Stimulated activated CD8-positive, alpha-beta memory T cell treated with anti-CD3 and anti-CD28 coated beads, Interleukin-12 subunit alpha, Interleukin-12 subunit beta, amount 100 ng/mL, for 1 hour (primary cell): ENCODE data around the gene MECR.

Experiments
- DNase-seq: peaks from one replicate; pipeline ENCODE4 v3.0.0-alpha.2; 2020; ENCODE audit warnings: low read depth

Gene MECR

GRCh38 chr1:29255134-29255666 lies 24.5 kb upstream of the MECR start:
- DNase-seq, result no peak

GRCh38 chr1:29254346-29254745 lies 23.6 kb upstream of the MECR start:
- DNase-seq, result no peak

- no peak for DNase-seq
Measured at GRCh38 chr1:29253180-29253579, 22.4 kb upstream of the MECR start.

GRCh38 chr1:29251164-29252124 lies 20.7 kb upstream of the MECR start:
- DNase-seq, result no peak

- no peak for DNase-seq
Measured at GRCh38 chr1:29249951-29250581, 19.3 kb upstream of the MECR start.

GRCh38 chr1:29249170-29249691 lies 18.5 kb upstream of the MECR start:
- DNase-seq, result no peak

GRCh38 chr1:29248409-29248808 lies 17.7 kb upstream of the MECR start:
- no peak for DNase-seq

- DNase-seq, result no peak
Measured at GRCh38 chr1:29247571-29248273, 17.0 kb upstream of the MECR start.

GRCh38 chr1:29247044-29247443 lies 16.3 kb upstream of the MECR start:
- no peak for DNase-seq

GRCh38 chr1:29245876-29246275 lies 15.1 kb upstream of the MECR start:
- DNase-seq, result no peak

GRCh38 chr1:29245261-29245660 lies 14.5 kb upstream of the MECR start:
- no peak for DNase-seq

GRCh38 chr1:29243871-29244200 lies 13.1 kb upstream of the MECR start:
- DNase-seq, result no peak

- DNase-seq, result no peak
Measured at GRCh38 chr1:29243023-29243870, 12.5 kb upstream of the MECR start.

- no peak for DNase-seq
Measured at GRCh38 chr1:29240986-29241385, 10.3 kb upstream of the MECR start.

GRCh38 chr1:29240400-29240837 lies 9.7 kb upstream of the MECR start:
- DNase-seq, result no peak

- DNase-seq, result no peak
Measured at GRCh38 chr1:29239142-29239541, 8.4 kb upstream of the MECR start.

- no peak for DNase-seq
Measured at GRCh38 chr1:29238620-29239002, 7.9 kb upstream of the MECR start.

GRCh38 chr1:29237852-29238619 lies 7.3 kb upstream of the MECR start:
- DNase-seq, result no peak

- no peak for DNase-seq
Measured at GRCh38 chr1:29237129-29237821, 6.5 kb upstream of the MECR start.

- no peak for DNase-seq
Measured at GRCh38 chr1:29236712-29237128, 6.0 kb upstream of the MECR start.
